PFSK-1 (cell line): Measurements from ENCODE around the gene PADI2.
A peak's percentile ranks its signal among the peaks of the same experiment; 100 is the strongest.

Experiments
- FOXP2 ChIP-seq: optimal IDR thresholded peaks from 2 replicates; pipeline ENCODE3; 2011; ENCODE audit warnings: borderline replicate concordance, control low read depth, inconsistent platforms; ENCODE audit not compliant: insufficient read depth; ENCODE audit errors: extremely low read length, extremely low read depth
- POLR2AphosphoS5 ChIP-seq: IDR thresholded peaks from 2 replicates; pipeline ENCODE4 v1.6.1; 2012; ENCODE audit warnings: low read depth, mild to moderate bottlenecking, control low read depth, low read length, moderate library complexity
- REST ChIP-seq, 2 experiments: IDR thresholded peaks; 2 replicates each; pipeline versions ENCODE4 v1.6.1 to v1.8.0; 2011 to 2012; ENCODE audit warnings: low read depth in 2 of 2, low read length in 2 of 2, control low read depth in 1 of 2, inconsistent platforms in 1 of 2, mild to moderate bottlenecking in 1 of 2, moderate library complexity in 1 of 2; ENCODE audit not compliant: insufficient read depth in 1 of 2
- SIN3A ChIP-seq: IDR thresholded peaks from 2 replicates; pipeline ENCODE4 v1.6.1; 2012; ENCODE audit warnings: mild to moderate bottlenecking, low read length, moderate library complexity, borderline replicate concordance; ENCODE audit not compliant: insufficient read depth
- TAF1 ChIP-seq: IDR thresholded peaks from 2 replicates; pipeline ENCODE4 v1.6.1; 2012; ENCODE audit warnings: low read length, control low read depth, borderline replicate concordance; ENCODE audit not compliant: insufficient read depth

Gene PADI2

DNA sequence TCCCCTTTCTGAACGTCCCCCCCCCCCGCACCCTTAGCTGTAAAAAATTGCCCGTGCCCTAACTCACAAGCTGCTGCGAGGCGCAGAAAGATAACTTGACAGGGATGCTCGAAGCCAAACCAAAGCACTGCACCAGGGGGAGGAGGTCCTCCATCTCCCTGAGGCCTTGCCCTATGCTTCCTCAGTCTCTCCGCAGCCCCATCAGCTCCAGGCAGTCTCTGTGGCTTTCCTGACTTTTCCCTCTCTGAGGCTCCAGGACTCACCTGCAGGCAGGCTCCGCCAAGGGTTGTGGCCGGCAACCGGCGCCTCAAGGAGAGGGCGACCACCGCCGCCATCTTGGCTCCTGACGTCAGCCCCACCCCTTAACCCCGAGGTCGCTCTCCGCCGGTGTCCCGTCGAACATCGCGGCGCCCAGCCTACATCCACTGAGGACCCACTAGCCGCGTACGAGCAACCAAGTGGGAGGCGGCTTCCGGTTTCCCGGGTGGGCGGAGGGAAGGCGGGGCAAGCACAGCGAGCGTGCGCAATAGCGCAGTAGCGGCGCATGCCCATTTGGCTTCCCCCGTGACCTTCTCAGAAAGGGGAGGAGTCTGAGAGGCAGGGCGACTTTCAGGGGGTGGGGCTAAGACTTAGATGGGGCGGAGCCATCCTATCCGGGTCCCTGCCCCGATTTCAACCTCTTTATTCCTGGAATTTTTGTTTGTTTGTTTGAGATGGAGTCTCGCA lies 65.4 kb downstream of the PADI2 start, which contains the start of gene SDHB:
Gene SDHB (minus strand): TSS at position 348 of the 726 bp plus-strand sequence. CDS start 13 bp downstream, at position 335.
- TF ChIP-seq SIN3A: peak; percentile 26; the same call in 1 of the 2 replicates
- TF ChIP-seq POLR2AphosphoS5: peak; percentile 64; the same call in 1 of the 2 replicates
- peak; percentile 84 for TF ChIP-seq TAF1
- TF ChIP-seq REST (IDR thresholded peaks at IDR 0.05; ENCODE audit: insufficient read depth in 1 of 2, low read depth in 2 of 2, low read length in 2 of 2): no peak
- peak; percentile 82 for TF ChIP-seq FOXP2

GRCh38 chr1:17053086-17053684 lies 66.1 kb downstream of the PADI2 start:
- TF ChIP-seq SIN3A (no peak), POLR2AphosphoS5 (no peak), TAF1 (no peak), FOXP2 (no peak), REST (IDR thresholded peaks at IDR 0.05; ENCODE audit: insufficient read depth in 1 of 2, low read depth in 2 of 2, low read length in 2 of 2) (no peak)

DNA sequence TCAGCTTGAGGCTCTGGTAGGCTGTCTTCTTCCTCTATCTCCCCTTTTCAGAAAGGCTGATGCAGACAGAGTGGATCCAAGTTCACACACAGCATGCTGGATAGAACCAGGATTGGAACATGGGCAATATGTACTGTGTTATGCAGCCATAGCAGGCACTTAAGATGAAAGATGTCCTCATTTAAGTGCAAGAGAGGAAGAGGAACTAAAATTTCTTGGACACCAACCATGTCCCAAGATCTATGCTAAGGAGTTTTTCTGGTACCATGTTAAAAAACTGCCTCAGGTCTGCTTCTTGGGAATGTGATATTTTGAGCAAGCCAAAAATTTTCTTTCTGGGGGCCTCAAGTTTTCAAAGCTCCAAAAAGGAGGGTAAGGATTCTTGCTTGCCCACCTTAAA lies 66.6 kb downstream of the PADI2 start:
- TF ChIP-seq SIN3A: no peak
- no peak for TF ChIP-seq FOXP2
- no peak for TF ChIP-seq REST (IDR thresholded peaks at IDR 0.05; ENCODE audit: insufficient read depth in 1 of 2, low read depth in 2 of 2, low read length in 2 of 2)
- TF ChIP-seq TAF1: no peak
- no peak for TF ChIP-seq POLR2AphosphoS5

DNA sequence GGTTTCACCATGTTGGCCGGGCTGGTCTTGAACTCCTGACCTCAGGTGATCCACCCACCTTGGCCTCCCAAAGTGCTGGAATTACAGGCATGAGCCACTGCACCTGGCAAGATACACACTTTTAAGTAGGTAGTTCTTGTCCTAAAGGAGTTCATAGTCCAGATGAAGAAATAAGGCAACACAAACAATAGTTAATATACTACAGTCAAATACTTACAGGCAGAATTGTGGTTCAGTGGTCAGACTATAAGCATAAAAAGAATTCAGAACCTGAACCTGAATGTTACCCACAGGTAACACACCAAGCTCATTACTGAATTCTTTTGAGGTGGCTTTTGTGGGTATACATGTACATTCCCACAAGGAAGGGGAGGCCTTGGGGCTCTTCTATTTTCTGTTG lies 67.2 kb downstream of the PADI2 start:
- TF ChIP-seq REST (IDR thresholded peaks at IDR 0.05; ENCODE audit: insufficient read depth in 1 of 2, low read depth in 2 of 2, low read length in 2 of 2) (no peak), TAF1 (no peak), POLR2AphosphoS5 (no peak), SIN3A (no peak), FOXP2 (no peak)
